ENCODE measurements around the gene TBC1D3B.
"Not testable (repeated sequence)": the region's sequence is repeated elsewhere in the genome, so short reads cannot be mapped to it uniquely, and the experiment has no call there.

TBC1D3B gene

DNA sequence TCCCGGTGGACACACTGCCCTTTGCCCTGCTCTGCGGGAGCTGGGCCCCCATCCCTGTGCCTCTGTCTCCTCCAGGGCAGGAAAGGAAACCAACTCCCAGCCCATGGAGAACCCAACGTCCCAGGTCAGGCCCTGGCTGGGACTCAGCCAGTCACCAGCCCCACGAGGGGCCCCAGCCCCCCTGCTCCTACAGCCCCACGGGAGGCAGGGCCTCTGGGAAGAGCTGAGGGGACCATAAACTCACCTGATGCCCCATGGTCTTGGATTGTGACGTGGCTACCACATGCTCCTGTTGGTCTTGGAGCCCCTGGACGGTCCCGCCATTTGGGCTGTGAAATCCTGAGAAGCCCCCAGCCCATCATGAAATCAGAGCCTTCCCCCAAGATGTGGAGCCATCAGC is 7.6 kb downstream of the TBC1D3B start:
- not testable (repeated sequence) for DNase-seq

DNA sequence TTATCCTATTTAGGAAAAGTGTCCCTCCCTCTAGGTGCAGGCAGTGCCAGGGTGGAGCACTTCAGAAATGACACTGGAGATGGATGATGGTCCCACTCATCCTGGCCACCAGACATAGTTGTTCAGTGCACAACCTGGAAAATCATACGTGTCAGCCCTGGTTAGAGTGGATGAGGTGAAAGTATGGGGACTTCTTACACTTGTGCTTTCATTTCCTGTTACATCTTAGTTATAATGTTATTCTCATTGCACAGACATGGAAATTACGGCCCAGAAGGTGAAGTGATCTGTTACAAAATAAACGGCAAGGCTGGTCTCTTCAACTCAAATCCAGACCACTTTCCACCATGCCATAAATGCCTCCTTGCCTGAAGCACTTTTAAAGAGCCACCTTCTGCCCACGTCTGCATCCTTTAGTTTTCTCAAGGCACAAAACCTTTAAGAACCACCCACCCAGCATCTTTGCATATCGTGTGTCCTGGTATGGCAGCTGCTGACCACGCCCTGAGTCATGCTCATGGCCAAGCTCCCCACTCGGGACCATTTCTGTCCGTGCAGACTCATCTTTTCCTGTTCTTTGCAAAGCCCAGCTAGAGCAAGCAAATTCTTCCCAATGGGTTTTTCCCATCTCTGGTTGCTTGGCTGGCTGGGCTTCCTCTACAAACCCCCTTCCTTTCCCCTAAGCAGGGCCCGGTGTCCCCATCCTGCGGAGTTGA is 22.4 kb downstream of the TBC1D3B start:
- no peak for DNase-seq

DNA sequence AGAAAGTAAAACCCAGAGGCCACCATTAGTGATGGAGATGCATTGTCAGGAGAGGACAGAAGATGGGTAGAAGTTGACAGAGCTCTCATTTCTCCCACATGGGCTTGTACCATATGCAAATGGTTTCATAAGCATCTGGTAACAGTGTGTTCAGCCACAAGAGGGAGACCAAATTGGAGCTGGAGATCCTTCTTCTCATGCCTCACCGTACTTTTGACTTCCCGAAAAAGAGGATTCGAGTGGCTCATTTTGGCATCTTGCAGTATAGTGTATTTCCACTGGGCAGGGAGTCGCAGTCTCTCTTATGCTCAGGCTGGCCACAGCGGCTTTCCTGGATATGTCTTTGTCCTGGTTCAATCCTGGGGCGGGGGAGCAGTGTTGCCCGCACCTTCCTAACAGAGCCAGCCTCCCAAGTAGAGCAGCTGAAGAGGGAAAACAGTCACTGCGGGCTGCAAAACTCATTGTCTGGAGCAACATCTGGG is 23.8 kb downstream of the TBC1D3B start:
- DNase-seq, result no peak

DNA sequence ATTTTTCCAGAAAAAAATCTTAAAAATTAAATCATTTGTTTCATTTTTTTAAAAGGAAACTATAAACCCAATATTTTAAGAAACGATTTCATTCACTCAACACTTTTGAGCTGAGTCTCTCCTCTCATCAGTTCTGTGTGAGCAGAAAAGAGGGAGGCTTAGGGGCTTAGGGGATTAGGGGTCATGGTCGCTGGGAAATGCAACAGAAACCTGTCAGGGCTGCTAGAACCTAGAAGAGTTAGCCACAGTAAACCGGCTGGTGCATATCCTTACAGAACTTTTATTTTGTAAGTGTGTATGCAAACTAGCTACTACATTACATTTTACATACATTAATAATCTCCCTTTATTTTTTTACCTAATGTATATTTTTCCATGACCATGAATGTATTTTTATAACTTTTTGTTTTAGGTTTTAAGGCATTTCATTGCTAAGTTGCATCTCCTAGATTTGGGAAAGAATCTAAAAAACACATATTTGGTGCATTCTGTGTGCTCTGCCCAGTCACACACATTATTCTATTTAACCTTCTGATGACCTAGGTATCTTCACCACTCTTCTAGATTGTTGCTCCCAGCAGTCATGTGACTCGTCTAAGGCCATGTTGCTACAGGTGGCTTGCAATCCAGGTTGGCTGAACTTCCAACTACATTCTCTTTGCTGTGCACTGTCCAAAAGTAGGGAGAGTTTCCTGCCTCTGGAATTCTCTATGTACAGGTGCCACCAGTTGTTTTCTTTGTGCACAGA is 24.4 kb downstream of the TBC1D3B start:
- DNase-seq, result no peak

DNA sequence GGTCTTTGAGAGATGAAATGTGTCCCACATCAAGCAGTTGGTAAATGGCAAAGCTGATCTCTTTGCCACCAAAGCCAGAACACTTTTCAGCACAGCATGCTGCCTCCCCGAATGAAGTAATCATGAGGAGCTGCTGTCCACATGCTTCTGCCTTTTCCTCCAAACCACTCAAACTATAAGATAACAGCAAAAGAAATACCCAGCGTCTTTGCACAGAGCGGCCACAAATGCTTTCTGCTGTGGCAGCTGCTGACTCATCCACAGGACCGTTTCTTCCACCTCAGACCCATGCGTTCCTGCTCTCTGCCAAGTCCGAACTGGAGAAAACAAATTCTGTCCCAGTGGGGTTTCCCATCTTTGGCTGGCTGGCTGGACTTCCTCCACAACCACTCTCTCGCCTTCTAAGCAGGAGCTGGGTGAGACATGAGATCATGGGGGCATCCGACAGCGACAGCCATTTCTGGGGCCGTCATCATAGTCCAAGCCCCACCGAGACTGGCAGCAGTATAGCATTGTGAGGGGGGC is 27.1 kb downstream of the TBC1D3B start:
- peak; percentile 39 for DNase-seq

DNA sequence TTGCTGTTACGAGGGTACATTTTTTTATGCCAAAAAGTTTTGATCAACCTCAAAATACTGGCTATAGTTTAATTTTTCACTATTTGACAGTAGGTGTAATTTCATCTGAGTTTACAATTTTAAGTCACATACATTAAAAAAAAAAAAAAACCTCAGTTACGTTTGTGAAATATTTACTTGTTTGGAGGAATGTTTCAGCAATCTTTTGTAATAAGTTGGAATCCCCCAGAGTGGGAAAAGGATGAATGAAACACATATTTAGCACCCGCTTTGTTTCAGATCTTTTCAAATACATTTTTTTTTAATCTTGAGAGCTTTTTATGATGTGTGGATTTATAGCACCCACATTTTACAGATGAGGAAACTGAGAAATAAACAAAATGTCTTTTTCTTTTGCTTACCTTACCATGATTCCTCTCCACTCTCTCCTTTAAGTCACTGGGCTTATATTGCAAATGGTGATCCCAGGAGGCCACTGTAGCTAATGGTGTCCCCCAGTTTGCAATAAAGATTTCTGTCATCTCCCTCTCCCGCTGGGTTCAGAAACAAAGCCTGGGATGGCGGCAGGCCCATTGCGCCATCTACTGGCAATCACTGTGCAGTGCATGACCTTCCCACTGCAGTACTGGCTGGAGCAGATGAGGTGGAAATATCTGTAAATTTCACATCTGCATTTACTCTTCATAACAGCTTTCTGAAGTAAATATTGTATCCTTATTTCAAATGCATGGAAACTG is 27.7 kb downstream of the TBC1D3B start:
- peak; percentile 36 for DNase-seq

DNA sequence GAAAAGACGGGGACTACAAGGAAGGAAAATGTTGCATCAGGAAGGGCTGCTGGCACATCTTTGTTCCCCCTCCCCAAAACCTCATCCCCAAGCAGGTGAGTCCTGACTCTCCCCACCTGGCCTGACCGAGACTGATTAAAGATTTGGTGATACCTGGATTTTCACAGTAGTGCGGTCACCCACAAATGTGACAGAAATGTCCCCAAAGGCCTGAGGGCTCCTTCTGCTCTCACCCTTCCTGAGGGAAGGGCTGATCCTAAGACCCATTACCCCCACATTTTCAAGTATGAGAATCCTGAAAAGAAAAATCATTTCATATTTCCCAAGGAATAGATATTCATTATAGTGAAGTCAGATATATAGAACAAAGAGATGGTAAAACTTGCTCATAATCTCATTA is 28.8 kb downstream of the TBC1D3B start:
- no peak for DNase-seq

DNA sequence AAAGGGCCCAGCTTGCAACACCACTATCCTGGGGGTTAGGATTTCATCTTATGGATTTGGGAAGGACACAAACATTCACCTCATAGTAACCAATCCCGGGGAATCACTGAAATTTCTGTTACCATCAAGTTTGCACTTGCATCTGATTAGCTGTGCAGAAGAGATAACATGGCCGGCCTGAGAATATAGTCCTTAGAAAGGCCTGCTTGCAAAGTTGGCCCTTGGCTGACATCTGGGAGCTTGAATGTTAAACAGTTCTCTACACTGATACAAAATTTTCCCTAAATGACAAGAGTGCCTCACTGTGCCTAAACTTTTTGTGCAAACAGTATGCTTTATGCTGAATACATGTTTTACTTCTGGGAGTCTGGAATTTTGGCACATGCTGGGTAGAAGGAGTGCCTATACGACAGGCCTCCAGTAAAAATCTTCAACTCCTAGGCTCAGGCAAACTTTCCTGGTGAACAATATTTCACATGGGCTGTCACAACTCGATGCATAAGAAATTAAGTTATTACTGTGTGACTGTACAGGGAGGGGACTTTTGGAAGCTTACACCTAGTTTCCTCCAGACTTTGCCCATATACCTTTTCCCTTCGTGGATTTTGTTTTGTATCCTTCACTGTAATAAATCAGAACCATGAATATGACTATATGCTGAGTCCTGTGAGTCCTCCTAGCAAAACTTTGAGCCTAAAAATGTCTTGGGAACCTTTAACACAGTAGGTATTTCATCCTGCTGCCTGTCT is 31.3 kb downstream of the TBC1D3B start:
- no peak for DNase-seq

DNA sequence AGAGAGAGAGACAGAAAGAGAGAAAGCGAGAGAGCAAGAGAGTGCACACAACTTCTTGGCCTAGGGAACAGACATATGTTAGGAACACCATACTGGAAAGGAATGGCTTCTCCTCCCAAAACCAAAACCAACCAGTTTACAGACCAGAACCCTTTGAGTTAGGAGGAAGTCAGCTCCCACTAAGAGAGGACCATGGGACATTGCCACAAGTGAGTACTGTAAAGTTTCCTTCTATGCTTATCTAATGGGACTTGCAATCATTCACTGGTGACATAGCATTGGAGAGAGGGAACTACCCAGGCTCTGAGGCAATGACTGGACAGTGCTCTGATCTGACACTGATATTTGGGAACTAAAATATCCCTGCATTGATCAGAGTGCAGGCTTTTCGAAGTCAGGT is 32.4 kb downstream of the TBC1D3B start:
- DNase-seq, result no peak

DNA sequence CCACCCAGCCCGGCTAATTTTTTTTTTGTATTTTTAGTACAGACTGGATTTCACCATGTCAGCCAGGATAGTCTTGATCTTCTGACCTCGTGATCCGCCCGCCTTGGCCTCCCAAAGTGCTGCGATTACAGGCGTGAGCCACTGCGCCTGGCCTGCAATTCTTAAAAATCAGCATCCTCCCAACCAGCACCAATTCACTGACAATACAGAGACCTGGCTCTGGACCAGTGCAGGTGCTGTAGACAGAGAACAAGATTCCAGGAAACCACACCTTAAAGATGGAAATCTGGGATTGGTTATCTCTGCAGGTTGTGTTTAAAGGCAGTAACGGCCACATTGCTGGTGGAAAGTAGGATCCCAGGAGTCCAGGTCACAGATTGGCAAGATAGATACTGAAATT is 33.6 kb downstream of the TBC1D3B start:
- DNase-seq, result no peak

DNA sequence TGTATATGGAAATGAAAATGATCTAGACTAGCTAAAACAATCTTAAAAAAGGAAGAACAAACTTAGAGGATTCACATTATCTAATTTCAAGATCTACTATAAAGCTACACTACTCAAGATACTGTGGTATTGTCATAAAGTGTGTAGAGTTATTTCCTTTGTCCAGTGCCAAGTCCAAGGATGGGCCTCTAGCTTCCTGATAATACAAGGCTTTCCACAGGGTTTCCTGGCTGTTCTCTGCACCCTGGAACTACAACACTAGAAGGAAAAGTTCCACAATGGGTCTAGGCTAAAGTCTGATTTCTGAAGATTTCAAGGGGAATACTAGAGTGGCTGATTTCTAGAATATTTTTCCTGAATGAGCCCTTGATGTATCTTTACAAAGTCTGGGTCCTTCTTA is 34.2 kb downstream of the TBC1D3B start:
- no peak for DNase-seq

DNA sequence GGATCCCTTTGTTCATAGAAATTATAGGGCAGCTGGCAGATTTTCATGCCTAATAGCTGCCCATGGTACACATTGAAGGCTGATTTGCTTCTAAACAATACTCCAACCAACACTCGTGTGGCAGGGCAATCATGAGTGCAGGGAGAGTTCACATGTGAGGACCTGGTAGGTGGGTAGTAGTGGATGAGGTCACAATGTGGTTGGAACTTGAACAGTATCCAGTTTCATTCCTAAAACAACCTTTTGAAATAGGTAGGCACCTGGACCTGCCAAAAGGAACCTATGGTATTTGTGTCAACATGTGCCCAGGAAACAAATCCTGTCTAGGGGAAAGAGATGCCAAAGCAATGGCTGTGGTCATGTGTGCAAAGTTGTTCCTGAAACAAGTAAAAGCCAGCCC is 40.0 kb downstream of the TBC1D3B start:
- DNase-seq, result no peak

DNA sequence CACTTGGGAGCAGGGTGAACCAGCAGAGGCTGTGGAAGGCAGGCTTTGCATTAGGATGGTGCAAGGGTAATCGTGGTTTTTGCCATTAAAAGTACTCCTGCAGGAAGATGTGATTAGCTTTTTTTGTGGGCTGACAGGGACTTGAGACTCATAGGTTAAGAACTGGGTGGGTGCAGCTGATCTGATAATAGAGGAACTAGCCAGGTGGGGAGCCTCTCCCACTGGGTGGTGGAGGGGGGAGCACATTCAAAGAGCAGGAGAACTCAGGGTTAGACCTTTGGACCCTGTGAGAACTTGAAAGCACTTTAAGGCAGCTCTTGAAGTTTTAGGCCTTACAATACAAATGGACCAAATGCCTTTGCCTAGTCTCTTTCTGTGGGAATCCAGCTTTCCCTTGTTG is 40.4 kb downstream of the TBC1D3B start:
- DNase-seq, result no peak

DNA sequence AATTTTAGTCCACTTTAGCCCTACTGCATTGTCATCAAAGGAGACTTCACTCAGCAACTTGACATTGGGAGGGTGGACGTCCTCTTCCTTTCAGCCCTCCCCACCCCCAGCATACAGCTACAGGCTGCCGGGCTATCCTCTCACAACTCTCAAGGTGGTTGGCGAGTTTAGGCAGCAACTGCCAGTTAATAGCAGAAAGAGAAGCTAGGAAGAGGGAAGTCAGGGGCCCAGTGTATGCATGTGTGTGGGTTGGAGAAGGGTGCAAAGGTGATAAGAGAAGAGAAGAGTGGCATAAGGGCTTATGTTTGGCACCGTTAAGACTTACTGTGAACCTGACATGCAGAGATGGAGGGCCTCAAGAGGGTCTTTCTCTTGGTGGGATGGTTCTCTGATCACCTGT is 41.0 kb downstream of the TBC1D3B start:
- no peak for DNase-seq

DNA sequence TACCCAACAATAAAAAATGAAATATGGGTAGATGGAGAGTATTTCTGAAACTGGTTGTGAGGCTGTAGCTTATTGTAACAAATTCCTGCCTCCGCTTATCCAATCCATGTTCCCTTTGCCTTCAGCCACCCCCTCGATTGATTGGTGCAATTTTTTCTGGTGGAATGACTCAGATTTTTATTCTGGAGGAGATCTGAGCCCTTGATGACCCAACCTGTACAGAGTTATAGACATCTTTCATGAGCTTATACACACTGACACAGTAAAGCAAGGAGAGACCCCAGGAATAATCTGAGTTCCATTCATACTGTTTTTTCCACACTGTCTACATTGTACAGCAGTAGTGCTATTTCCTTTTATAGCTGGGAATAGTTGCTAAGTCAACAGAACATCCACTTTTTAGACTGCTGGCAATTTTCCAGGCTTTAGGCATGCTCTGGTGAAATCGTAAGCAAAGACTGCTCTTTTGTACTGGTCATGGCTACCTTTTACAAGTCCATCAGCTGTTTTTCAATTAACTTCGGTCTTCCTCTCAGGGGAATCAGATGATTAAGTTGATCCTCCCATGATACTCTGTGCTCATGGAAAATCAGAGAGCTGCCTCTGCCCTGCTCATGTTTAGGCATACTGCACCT is 42.7 kb downstream of the TBC1D3B start:
- peak; percentile 7 for DNase-seq

DNA sequence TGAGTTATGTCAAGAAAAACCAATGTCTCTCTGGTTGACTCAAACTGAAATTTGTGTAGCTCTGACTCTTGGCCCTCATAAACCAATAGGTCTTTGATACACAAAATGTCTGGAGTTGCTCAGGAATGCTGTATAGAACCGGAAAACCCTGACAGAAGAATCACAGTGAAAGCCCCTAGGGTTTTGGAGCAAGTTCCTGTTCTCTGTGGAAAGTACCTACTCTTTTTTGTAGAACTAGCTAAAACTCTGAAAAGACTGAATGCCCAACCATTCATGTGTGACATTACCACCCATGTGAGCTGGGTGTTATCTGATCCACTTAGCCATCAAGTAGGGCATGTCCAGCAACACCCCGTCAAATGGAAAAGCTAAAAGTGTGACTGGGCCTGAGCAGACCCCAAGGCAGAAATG is 44.0 kb downstream of the TBC1D3B start:
- DNase-seq, result no peak

DNA sequence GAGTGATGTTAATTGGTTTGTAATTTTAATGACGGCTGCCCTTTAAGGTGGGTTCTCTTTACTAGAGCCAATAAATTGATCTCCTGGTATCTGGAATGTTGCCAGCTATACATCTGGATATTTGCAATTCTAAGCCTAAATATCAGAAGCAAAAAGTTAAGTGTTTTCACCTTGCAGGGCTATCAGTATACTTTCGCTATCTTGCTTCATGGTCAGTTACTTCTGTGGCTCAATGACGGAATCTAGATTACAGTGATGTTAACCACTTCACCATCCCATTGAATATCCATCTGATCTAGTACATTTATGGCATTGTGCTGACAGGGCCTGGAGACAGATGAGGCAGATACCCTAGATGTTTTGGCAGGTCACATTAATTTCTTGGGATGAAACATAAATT is 44.5 kb downstream of the TBC1D3B start:
- no peak for DNase-seq

DNA sequence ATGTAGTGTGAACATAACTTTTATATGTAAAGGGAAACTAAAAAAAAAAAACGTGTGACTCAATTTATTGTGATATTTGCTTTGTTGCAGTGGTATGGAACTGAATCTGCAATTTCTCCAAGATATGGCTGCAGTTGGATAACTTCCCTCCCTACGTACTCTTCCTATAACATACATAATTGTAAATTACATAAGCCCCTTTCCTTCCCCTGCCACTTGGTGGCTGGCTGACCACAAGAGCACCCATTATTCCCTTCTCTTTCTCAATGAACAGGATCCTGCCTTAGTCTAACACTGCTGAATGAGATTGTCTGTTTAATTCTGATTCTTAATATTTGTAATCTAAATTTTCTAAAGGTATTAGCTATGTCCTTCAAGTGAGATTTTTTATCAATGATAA is 45.0 kb downstream of the TBC1D3B start:
- DNase-seq, result no peak

DNA sequence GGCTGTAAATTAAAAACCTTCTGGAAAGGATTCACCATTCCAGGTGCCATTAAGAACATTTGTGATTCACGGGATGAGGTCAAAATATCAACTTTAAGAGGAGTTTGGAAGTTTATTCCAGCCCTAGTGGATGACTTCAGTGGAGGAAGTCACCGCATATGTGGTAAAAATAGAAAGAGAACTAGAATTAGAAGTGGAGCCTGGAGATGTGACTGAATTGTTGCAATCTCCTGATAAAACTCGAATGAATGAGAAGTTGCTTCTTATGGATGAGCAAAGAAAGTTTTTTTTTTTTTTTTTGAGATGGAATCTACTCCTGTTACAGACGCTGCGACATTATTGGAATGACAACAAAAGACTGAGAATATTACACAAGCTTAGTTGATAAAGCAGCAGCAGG is 46.1 kb downstream of the TBC1D3B start:
- DNase-seq, result no peak

DNA sequence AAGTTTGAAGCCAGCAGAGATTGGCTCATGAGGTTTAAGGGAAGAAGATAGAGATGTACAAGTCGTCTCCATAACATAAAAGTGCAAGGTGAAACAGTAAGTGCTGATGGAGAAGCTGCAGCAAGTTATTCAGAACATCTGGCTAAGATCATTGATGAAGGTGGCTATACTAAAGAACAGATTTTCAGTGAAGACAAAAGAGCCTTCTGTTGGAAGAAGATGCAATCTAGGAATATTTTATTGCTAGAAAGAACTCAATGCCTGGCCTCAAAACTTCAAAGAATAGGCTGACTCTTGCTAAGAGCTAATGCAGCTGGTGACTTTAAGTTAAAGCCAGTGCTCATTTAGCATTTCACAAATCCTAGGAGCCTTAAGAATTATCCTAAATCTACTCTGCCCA is 46.8 kb downstream of the TBC1D3B start:
- no peak for DNase-seq

DNA sequence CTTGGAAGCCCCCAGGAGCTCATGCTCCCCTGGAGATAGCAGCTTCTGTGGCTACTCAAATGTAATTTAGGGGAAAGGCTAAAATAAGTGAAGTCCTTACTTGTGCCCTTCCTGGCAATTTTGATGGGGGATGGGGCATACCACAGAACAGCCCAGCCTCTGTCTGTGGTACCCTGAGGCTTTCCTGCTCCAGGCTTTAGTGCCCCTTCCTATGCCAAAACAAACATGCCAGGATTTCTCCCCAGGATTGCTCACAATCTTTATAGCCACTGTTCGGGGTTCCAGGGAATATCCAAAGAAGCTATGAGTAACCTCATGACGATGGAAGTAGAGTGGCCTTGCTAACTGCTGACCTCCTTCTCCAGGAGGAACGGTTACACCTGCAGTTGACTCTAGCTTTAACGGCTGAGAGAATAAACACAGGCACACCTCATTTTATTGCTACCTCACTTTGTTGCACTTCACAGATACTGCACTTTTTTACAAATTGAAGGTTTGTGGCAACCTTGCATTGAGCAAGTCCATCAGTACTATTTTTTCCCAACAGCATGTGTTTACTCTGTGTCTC is 47.9 kb downstream of the TBC1D3B start:
- DNase-seq, result no peak

DNA sequence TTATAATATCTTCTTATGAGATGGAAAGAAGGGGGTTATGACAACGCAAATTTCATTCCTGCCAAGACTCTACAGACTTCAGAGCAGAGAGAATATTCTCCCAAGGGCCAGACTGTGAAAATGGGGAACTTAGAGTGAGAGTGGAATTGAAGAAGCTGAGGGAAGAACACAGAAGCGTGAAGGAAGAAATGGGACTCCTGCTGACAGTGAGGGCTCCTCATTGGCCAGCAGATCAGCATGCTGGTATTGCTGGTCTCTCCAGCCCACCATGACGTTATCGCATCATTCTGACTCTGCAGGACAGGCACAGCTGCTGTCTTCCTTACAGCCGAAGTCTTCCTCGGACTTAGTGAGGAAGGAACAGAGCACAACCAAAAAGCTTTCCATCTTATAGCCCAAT is 48.5 kb downstream of the TBC1D3B start:
- no peak for DNase-seq
